HepG2 (cell line): ENCODE measurements around the gene SLC25A22. TPM values are rescaled to one million over a fixed set of nuclear protein-coding genes. Genes with fewer than 3 reads are reported as not detected.

Source experiments
- ATF7 ChIP-seq, 2 experiments: fragments of 450-650 bp in 1 of 2; sonication (generic) in 1 of 2; formaldehyde crosslinking in 1 of 2; IDR thresholded peaks; 2 replicates each; pipeline versions ENCODE4 v1.4.0 to v1.6.1; 2016 to 2020; ENCODE audit warnings: antibody characterized with exemption in 1 of 2, mild to moderate bottlenecking in 1 of 2, missing genetic modification reagents in 1 of 2
- BHLHE40 ChIP-seq: IDR thresholded peaks from 2 replicates; pipeline ENCODE4 v1.6.1; 2011; ENCODE audit warnings: low read length, improper control_type of control experiment
- GLI4 ChIP-seq: sonication (generic); formaldehyde crosslinking; IDR thresholded peaks from 2 replicates; pipeline ENCODE4 v1.5.1; 2020; ENCODE audit warnings: missing genetic modification reagents, mild to moderate bottlenecking, moderate library complexity, borderline replicate concordance
- HNF1A ChIP-seq, 2 experiments: sonication (generic) in 1 of 2; formaldehyde crosslinking in 1 of 2; IDR thresholded peaks; 2 replicates each; pipeline versions ENCODE4 v1.4.0 to v1.6.1; 2016 to 2020; ENCODE audit warnings: borderline replicate concordance in 1 of 2, low read depth in 1 of 2, mild to moderate bottlenecking in 1 of 2, missing genetic modification reagents in 1 of 2
- HNRNPL ChIP-seq: fragments of 200-400 bp; formaldehyde crosslinking; IDR thresholded peaks from 2 replicates; pipeline ENCODE4 v1.6.1; 2017; ENCODE audit warnings: mild to moderate bottlenecking, low read depth, low read length
- JUN ChIP-seq: sonication (generic); formaldehyde crosslinking; IDR thresholded peaks from 2 replicates; pipeline ENCODE4 v1.4.0; 2020; ENCODE audit warnings: mild to moderate bottlenecking, missing genetic modification reagents
- MEIS1 ChIP-seq: sonication (generic); formaldehyde crosslinking; IDR thresholded peaks from 2 replicates; pipeline ENCODE4 v1.9.0; 2021; ENCODE audit warnings: mild to moderate bottlenecking, missing genetic modification reagents, moderate library complexity, borderline replicate concordance
- NAIF1 ChIP-seq: sonication (generic); formaldehyde crosslinking; IDR thresholded peaks from 2 replicates; pipeline ENCODE4 v1.5.0; 2020; ENCODE audit warnings: mild to moderate bottlenecking, missing genetic modification reagents, borderline replicate concordance
- NFYB ChIP-seq: sonication (generic); formaldehyde crosslinking; IDR thresholded peaks from 2 replicates; pipeline ENCODE4 v1.4.0; 2020; ENCODE audit warnings: missing genetic modification reagents
- POGK ChIP-seq: sonication (generic); formaldehyde crosslinking; conservative IDR thresholded peaks from 2 replicates; pipeline ENCODE4 v1.8.0; 2022; ENCODE audit warnings: mild to moderate bottlenecking, moderate library complexity, missing genetic modification reagents
- RXRB ChIP-seq: IDR thresholded peaks from 2 replicates; pipeline ENCODE4 v1.6.1; 2016; ENCODE audit warnings: borderline replicate concordance, missing genetic modification reagents, missing compliant biosample characterization
- SIX4 ChIP-seq: sonication (generic); formaldehyde crosslinking; IDR thresholded peaks from 2 replicates; pipeline ENCODE4 v1.4.0; 2020; ENCODE audit warnings: missing genetic modification reagents
- TEAD3 ChIP-seq: optimal IDR thresholded peaks from 2 replicates; pipeline ENCODE3; 2016; ENCODE audit warnings: borderline replicate concordance
- TOE1 ChIP-seq: sonication (generic); formaldehyde crosslinking; IDR thresholded peaks from 2 replicates; pipeline ENCODE4 v1.4.0; 2020; ENCODE audit warnings: mild to moderate bottlenecking, missing genetic modification reagents
- ZBTB26 ChIP-seq: IDR thresholded peaks from 2 replicates; pipeline ENCODE4 v1.6.1; 2016; ENCODE audit warnings: missing compliant biosample characterization, missing genetic modification reagents, borderline replicate concordance
- ZBTB7B ChIP-seq: sonication (generic); formaldehyde crosslinking; IDR thresholded peaks from 2 replicates; pipeline ENCODE4 v1.4.0; 2020; ENCODE audit warnings: missing genetic modification reagents
- ZMYM3 ChIP-seq: sonication (generic); formaldehyde crosslinking; IDR thresholded peaks from 2 replicates; pipeline ENCODE4 v1.5.1; 2020; ENCODE audit warnings: mild to moderate bottlenecking, missing genetic modification reagents
- ZNF101 ChIP-seq: sonication (generic); formaldehyde crosslinking; IDR thresholded peaks from 2 replicates; pipeline ENCODE4 v1.4.0; 2020; ENCODE audit warnings: mild to moderate bottlenecking, low read depth, missing genetic modification reagents, borderline replicate concordance
- ZNF34 ChIP-seq: sonication (generic); formaldehyde crosslinking; IDR thresholded peaks from 2 replicates; pipeline ENCODE4 v1.4.0; 2020; ENCODE audit warnings: mild to moderate bottlenecking, missing genetic modification reagents, borderline replicate concordance
- ZNF484 ChIP-seq: sonication (generic); formaldehyde crosslinking; IDR thresholded peaks from 2 replicates; pipeline ENCODE4 v1.5.1; 2020; ENCODE audit warnings: mild to moderate bottlenecking, low read depth, missing genetic modification reagents, borderline replicate concordance
- ZNF616 ChIP-seq: sonication (generic); formaldehyde crosslinking; IDR thresholded peaks from 2 replicates; pipeline ENCODE4 v1.5.0; 2020; ENCODE audit warnings: low read depth, mild to moderate bottlenecking, missing genetic modification reagents
- ZNF790 ChIP-seq: sonication (generic); formaldehyde crosslinking; IDR thresholded peaks from 2 replicates; pipeline ENCODE4 v1.8.0; 2022; ENCODE audit warnings: missing genetic modification reagents, mild to moderate bottlenecking, borderline replicate concordance
- polyA plus RNA-seq, 8 experiments: library from polyadenylated mRNA; depleted of rRNA in 3 of 8; stranded (reverse) in 7 of 8; unstranded in 1 of 8; fragments of >200 nt; fragmentation: Illumina TruSeq in 4 of 8; extraction: Trizol in 4 of 8; gene quantifications; 2 replicates each; pipeline versions ENCODE4 v1.2.1 to v1.2.3, GENCODE V29; 2011 to 2016; ENCODE audit warnings: low read depth in 4 of 8, missing spikeins in 1 of 8, mixed read lengths in 1 of 8; ENCODE audit not compliant: insufficient read depth in 1 of 8
- total RNA-seq, 5 experiments: library from RNA; depleted of rRNA; stranded (reverse); fragments of >200 nt; fragmentation: Illumina TruSeq; extraction: Trizol; gene quantifications; 2 replicates each; pipeline ENCODE4 v1.2.3, GENCODE V29; 2016; ENCODE audit warnings: low read depth in 1 of 5

The SLC25A22 gene
- total and polyA plus RNA-seq, 2 of the 13 experiments (the other 11 are each of a cell fraction or from before 2014, with no cell fraction given), result 12.4 to 19.2 TPM

- TF ChIP-seq ZBTB26 (no peak), ZNF790 (CRISPR knock-in tag) (no peak), ZNF616 (CRISPR knock-in tag) (no peak), HNF1A (IDR thresholded peaks at IDR 0.05; ENCODE audit: low read depth) (no peak), HNF1A (CRISPR knock-in tag; IDR thresholded peaks at IDR 0.05; ENCODE audit: borderline replicate concordance) (no peak), TOE1 (CRISPR knock-in tag) (no peak), MEIS1 (CRISPR knock-in tag) (0 out of 2 replicates have a peak, but pooled peaks have one; percentile 19), ZNF101 (CRISPR knock-in tag) (no peak), JUN (CRISPR knock-in tag) (no peak), HNRNPL (no peak), ZMYM3 (CRISPR knock-in tag) (no peak), RXRB (CRISPR knock-in tag) (no peak), POGK (no peak), ATF7 (IDR thresholded peaks at IDR 0.05) (no peak), ATF7 (CRISPR knock-in tag; IDR thresholded peaks at IDR 0.05) (no peak), SIX4 (CRISPR knock-in tag) (no peak), ZNF34 (CRISPR knock-in tag) (peak; percentile 38; the same call in 1 of the 2 replicates), ZNF484 (CRISPR knock-in tag) (peak; percentile 84; the same call in 1 of the 2 replicates), NFYB (CRISPR knock-in tag) (no peak), ZBTB7B (CRISPR knock-in tag) (no peak), TEAD3 (CRISPR knock-in tag) (no peak), NAIF1 (no peak), BHLHE40 (no peak), GLI4 (CRISPR knock-in tag) (no peak)
These were observed 51.6 kb downstream of the SLC25A22 start (continued) for GRCh38 chr11:746289-747157.
